Fibroblast of lung (primary cell): ENCODE results near the gene CIB2. TPM values are rescaled to one million over a fixed set of nuclear protein-coding genes. Genes with fewer than 3 reads are reported as not detected.

ENCODE experiments used
- DNase-seq, 2 donors: peaks; one replicate each; pipeline versions ENCODE4 v3.0.0 to v3.0.0-alpha.2; 2010; ENCODE audit warnings: low read depth in 2 of 2
- H2AFZ ChIP-seq: 2 replicates; pipeline ENCODE4 v1.5.1; 2012; ENCODE audit warnings: low read length, control low read depth, inconsistent platforms
- H3K27ac ChIP-seq: 2 replicates; pipeline ENCODE4 v1.5.1; 2011; ENCODE audit warnings: low read length, control low read depth; ENCODE audit not compliant: insufficient read depth
- H3K27me3 ChIP-seq: 2 replicates; pipeline ENCODE4 v1.5.1; 2011; ENCODE audit warnings: mild to moderate bottlenecking, low read length; ENCODE audit not compliant: control insufficient read depth, insufficient read depth
- H3K36me3 ChIP-seq: 2 replicates; pipeline ENCODE4 v1.5.1; 2011; ENCODE audit warnings: low read length; ENCODE audit not compliant: control insufficient read depth, insufficient read depth
- H3K4me1 ChIP-seq: 2 replicates; pipeline ENCODE4 v1.5.1; 2011; ENCODE audit warnings: low read length; ENCODE audit not compliant: control insufficient read depth, insufficient read depth; ENCODE audit errors: extremely low read depth
- H3K4me2 ChIP-seq: 2 replicates; pipeline ENCODE4 v1.5.1; 2011; ENCODE audit warnings: low read length, control low read depth; ENCODE audit not compliant: insufficient read depth; ENCODE audit errors: extremely low read depth
- H3K4me3 ChIP-seq, 4 experiments: fragments of 200-600 bp in 1 of 4; sonication (generic) in 1 of 4; replicated peaks in 1 of 4; 2 replicates each; pipeline ENCODE4 v1.5.1; 2011 to 2016; ENCODE audit warnings: low read length in 4 of 4, low read depth in 3 of 4, mild to moderate bottlenecking in 3 of 4, control low read depth in 2 of 4, inconsistent platforms in 1 of 4, mixed read lengths in 1 of 4; ENCODE audit not compliant: insufficient read depth in 1 of 4; ENCODE audit errors: control extremely low read depth in 1 of 4
- H3K79me2 ChIP-seq: 2 replicates; pipeline ENCODE4 v1.5.1; 2012; ENCODE audit warnings: mild to moderate bottlenecking, low read length, inconsistent platforms; ENCODE audit not compliant: control insufficient read depth, insufficient read depth
- H3K9ac ChIP-seq: 2 replicates; pipeline ENCODE4 v1.5.1; 2011; ENCODE audit warnings: mild to moderate bottlenecking, low read length, control low read depth; ENCODE audit not compliant: insufficient read depth
- H3K9me3 ChIP-seq: 2 replicates; pipeline ENCODE4 v1.5.1; 2012; ENCODE audit warnings: low read depth, low read length; ENCODE audit not compliant: control insufficient read depth, insufficient read depth
- H4K20me1 ChIP-seq: 2 replicates; pipeline ENCODE4 v1.5.1; 2011; ENCODE audit warnings: low read length; ENCODE audit not compliant: control insufficient read depth, insufficient read depth; ENCODE audit errors: extremely low read depth
- EZH2 ChIP-seq: IDR thresholded peaks from 2 replicates; pipeline ENCODE4 v1.5.1; 2012; ENCODE audit warnings: low read length, control low read depth, mild to moderate bottlenecking; ENCODE audit errors: missing control alignments
- polyA plus RNA-seq, 2 donors: library from polyadenylated mRNA; depleted of rRNA in 1 of 2; stranded (reverse) in 1 of 2; unstranded in 1 of 2; fragments of >200 nt; gene quantifications; 2 replicates each; pipeline ENCODE4 v1.2.1, GENCODE V29; 2011 to 2012; ENCODE audit warnings: missing spikeins in 1 of 2
- total RNA-seq: library from RNA; depleted of rRNA; stranded (reverse); fragments of >200 nt; gene quantifications from 2 replicates; pipeline ENCODE4 v1.2.1, GENCODE V29; 2014
- TF ChIP-seq, protein P1 (sequence below), 2 donors: IDR thresholded peaks in 1 of 2; conservative IDR thresholded peaks in 1 of 2; 1 replicate in 1 of 2; 2 replicates in 1 of 2; pipeline ENCODE4 v1.5.1; 2011 to 2012; ENCODE audit warnings: low read length in 2 of 2, control low read depth in 1 of 2, inconsistent platforms in 1 of 2, low read depth in 1 of 2, mild to moderate bottlenecking in 1 of 2

Gene CIB2
- total and polyA plus RNA-seq, 2 donors (not counting 1 experiment from before 2014, with no cell fraction given) = 3.1 to 4.2 TPM

DNA sequence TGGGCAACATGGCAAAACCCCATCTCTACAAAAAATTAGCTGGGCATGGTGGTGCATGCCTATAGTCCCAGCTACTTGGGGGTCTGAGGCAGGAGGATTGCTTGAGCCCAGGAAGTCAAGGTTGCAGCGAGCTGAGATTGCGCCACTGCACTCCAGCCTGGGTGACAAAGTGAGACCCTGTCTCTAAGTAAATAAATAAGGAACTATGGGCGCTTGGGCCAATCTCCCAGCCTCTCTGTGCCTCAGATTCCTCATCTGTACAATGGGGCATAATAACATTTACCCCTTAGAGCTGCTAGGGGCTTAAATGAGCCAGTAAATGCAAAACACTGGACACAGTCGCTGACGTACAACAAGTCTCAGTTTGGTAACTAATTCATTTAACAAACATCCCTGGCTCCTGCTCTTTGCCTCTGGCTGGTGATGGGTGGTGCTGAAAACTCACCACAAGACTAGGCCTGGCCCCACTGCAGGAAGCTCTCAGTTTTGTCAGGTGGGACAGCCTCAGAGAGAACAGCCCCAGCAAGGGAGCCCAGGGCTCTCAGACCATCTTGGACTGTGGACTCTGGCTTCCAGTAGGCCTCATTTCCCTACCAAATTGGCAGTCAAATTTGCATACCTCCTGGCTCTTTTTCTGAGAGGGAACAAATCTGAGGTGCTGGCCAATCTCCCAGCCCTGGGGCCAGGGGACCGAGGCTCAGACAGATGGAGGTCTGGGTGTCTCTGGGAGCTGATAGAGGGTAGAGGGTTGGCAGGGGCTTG, 47.4 kb downstream of the CIB2 start:
- no peak for DNase-seq
- no peak overlapping the region for H3K4me3 ChIP-seq
- no peak overlapping the region for H3K9ac ChIP-seq
- no peak overlapping the region for H3K27ac ChIP-seq
- no peaks in the 10 kb centered on the region for H3K4me1 ChIP-seq
- no peaks in the 10 kb centered on the region for H4K20me1 ChIP-seq
- no peak overlapping the region for H2AFZ ChIP-seq
- no peaks in the 10 kb centered on the region for H3K36me3 ChIP-seq
- no peaks in the 10 kb centered on the region for H3K27me3 ChIP-seq
- no peaks in the 10 kb centered on the region for H3K9me3 ChIP-seq
- no peak for TF ChIP-seq EZH2
- TF ChIP-seq, protein P1, sequence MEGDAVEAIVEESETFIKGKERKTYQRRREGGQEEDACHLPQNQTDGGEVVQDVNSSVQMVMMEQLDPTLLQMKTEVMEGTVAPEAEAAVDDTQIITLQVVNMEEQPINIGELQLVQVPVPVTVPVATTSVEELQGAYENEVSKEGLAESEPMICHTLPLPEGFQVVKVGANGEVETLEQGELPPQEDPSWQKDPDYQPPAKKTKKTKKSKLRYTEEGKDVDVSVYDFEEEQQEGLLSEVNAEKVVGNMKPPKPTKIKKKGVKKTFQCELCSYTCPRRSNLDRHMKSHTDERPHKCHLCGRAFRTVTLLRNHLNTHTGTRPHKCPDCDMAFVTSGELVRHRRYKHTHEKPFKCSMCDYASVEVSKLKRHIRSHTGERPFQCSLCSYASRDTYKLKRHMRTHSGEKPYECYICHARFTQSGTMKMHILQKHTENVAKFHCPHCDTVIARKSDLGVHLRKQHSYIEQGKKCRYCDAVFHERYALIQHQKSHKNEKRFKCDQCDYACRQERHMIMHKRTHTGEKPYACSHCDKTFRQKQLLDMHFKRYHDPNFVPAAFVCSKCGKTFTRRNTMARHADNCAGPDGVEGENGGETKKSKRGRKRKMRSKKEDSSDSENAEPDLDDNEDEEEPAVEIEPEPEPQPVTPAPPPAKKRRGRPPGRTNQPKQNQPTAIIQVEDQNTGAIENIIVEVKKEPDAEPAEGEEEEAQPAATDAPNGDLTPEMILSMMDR (conservative IDR thresholded peaks at IDR 0.05 in 1 of 2, IDR thresholded peaks at IDR 0.05 in 1 of 2; ENCODE audit: low read depth in 1 of 2, low read length in 2 of 2) = no peak
- no peak overlapping the region for H3K4me2 ChIP-seq
- no peaks in the 10 kb centered on the region for H3K79me2 ChIP-seq

DNA sequence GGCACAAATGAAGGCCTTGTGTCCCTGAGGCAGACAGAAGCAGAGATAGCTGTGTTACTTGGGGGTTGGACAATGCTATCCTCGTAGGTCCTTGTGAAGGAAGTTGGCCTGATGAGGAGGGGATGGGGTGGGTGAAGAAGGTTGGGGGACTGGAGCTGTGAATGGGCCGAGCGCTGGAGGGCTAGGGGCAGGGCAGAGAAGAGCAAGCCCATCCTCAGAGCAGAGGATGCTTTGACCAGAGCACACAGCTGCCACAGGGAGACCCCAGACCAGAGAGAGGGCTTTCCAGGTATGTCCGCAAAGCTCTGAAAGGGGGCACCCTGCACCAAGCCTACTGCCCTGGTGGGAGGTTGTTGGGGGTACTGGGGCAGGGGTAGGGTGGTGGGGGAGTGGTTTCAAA, 48.1 kb downstream of the CIB2 start:
- no peak overlapping the region for H3K27ac ChIP-seq
- H3K9me3 ChIP-seq = no peaks in the 10 kb centered on the region
- H3K4me1 ChIP-seq = no peaks in the 10 kb centered on the region
- TF ChIP-seq EZH2 = no peak
- TF ChIP-seq, protein P1 (conservative IDR thresholded peaks at IDR 0.05 in 1 of 2, IDR thresholded peaks at IDR 0.05 in 1 of 2; ENCODE audit: low read depth in 1 of 2, low read length in 2 of 2) = no peak
- H3K9ac ChIP-seq = no peak overlapping the region
- no peaks in the 10 kb centered on the region for H4K20me1 ChIP-seq
- H2AFZ ChIP-seq = no peak overlapping the region
- no peak overlapping the region for H3K4me3 ChIP-seq
- no peaks in the 10 kb centered on the region for H3K36me3 ChIP-seq
- DNase-seq = no peak
- no peaks in the 10 kb centered on the region for H3K27me3 ChIP-seq
- H3K4me2 ChIP-seq = no peak overlapping the region
- H3K79me2 ChIP-seq = no peaks in the 10 kb centered on the region

DNA sequence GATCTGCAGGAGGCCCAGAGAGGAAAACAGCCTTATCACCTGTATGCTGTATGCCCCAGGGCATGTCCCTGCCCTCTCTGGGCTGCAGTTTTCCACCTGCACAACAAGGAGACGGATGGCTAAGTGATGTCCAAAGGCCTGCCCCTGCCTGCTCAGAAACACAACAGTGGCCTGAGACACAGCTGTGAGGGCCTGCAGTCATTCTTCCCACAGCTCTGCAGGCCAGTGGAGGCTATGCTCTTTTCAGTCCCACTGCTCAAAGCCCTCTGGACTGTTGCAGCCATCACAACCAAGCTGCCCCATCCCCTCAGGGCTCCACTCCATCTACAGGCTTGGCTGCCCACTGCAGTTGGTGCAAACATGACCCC, 48.5 kb downstream of the CIB2 start:
- no peaks in the 10 kb centered on the region for H3K79me2 ChIP-seq
- no peak overlapping the region for H3K9ac ChIP-seq
- H3K27ac ChIP-seq = no peak overlapping the region
- no peaks in the 10 kb centered on the region for H3K36me3 ChIP-seq
- H3K4me1 ChIP-seq = no peaks in the 10 kb centered on the region
- no peak overlapping the region for H3K4me2 ChIP-seq
- TF ChIP-seq EZH2 = no peak
- TF ChIP-seq, protein P1 (conservative IDR thresholded peaks at IDR 0.05 in 1 of 2, IDR thresholded peaks at IDR 0.05 in 1 of 2; ENCODE audit: low read depth in 1 of 2, low read length in 2 of 2) = no peak
- H4K20me1 ChIP-seq = no peaks in the 10 kb centered on the region
- H3K4me3 ChIP-seq = no peak overlapping the region
- no peak overlapping the region for H2AFZ ChIP-seq
- DNase-seq = no peak
- no peaks in the 10 kb centered on the region for H3K9me3 ChIP-seq
- no peaks in the 10 kb centered on the region for H3K27me3 ChIP-seq
